Retinal pigment epithelial cell (primary cell): Measurements from ENCODE around the gene AP3B1.

Source experiments
- DNase-seq: peaks from one replicate; pipeline ENCODE4 v3.0.0-alpha.2; 2010; ENCODE audit warnings: low read depth
- H3K4me3 ChIP-seq: 2 replicates; pipeline ENCODE4 v1.5.1; 2011; ENCODE audit warnings: mild to moderate bottlenecking, low read length, control low read depth, moderate library complexity
- TF ChIP-seq, protein P1 (sequence below): conservative IDR thresholded peaks from 2 replicates; pipeline ENCODE4 v1.5.1; 2011; ENCODE audit warnings: low read depth, low read length, control low read depth, inconsistent platforms

AP3B1 gene

DNA sequence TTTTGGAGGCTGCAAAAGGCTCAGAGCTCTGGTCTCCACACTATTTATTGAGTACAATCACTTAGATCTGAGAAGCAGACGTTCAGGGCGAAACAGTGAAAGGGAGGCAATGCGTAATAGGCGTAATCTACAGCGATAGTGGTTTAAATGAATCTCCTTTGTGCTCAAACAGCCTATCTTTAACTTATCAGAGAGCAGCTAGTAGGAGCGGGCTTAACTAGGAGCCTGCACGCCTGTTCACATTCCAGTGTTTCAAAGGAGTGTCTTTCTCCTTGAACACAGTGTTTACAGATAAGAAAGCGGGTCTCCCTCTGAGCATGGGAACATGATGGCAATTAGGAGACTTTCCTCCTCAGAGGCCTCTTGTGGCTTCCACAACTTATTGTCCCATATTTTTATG, 49.4 kb downstream of the AP3B1 start:
- no peak overlapping the region for H3K4me3 ChIP-seq
- TF ChIP-seq, protein P1, sequence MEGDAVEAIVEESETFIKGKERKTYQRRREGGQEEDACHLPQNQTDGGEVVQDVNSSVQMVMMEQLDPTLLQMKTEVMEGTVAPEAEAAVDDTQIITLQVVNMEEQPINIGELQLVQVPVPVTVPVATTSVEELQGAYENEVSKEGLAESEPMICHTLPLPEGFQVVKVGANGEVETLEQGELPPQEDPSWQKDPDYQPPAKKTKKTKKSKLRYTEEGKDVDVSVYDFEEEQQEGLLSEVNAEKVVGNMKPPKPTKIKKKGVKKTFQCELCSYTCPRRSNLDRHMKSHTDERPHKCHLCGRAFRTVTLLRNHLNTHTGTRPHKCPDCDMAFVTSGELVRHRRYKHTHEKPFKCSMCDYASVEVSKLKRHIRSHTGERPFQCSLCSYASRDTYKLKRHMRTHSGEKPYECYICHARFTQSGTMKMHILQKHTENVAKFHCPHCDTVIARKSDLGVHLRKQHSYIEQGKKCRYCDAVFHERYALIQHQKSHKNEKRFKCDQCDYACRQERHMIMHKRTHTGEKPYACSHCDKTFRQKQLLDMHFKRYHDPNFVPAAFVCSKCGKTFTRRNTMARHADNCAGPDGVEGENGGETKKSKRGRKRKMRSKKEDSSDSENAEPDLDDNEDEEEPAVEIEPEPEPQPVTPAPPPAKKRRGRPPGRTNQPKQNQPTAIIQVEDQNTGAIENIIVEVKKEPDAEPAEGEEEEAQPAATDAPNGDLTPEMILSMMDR, result no peak
- no peak for DNase-seq

DNA sequence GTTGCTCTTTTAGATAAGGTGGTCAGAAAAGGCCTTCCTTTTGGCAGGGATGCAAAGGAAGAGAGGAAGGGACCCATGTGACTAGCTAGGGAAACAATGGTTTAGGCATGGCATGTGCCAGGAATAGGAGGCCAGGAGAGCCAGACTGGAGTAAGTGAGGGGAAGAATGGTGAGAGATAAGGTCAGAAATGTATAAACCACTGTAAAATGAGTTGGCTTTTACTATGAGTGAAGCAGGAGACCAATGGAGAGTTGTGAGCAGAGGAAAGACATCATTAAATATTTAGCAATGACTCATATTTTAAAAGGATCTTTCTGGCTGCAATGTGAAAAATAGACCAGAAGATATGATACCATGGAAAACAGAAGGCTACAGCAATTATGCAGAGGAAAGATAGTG, 50.9 kb downstream of the AP3B1 start:
- no peak overlapping the region for H3K4me3 ChIP-seq
- DNase-seq, result no peak
- TF ChIP-seq, protein P1, result no peak

DNA sequence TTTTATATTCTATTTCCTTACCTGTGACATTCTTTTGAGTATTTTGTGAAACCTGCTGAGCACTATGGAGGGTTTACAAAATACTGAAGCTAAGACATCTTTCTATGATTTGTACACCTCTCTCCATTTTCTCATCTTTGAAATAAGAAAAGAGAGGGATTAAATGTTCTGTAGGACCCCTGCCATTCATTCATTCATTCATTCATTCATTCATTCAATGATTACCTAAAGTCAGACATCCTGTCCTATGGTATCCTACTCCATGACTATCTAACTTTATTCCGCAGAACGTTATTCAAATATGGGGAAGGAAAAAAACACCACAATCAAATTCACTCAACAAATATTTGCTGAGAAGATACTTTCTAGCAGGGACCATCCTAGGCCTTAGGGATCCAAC, 51.4 kb downstream of the AP3B1 start:
- H3K4me3 ChIP-seq, result no peak overlapping the region
- TF ChIP-seq, protein P1, result no peak
- DNase-seq, result no peak

DNA sequence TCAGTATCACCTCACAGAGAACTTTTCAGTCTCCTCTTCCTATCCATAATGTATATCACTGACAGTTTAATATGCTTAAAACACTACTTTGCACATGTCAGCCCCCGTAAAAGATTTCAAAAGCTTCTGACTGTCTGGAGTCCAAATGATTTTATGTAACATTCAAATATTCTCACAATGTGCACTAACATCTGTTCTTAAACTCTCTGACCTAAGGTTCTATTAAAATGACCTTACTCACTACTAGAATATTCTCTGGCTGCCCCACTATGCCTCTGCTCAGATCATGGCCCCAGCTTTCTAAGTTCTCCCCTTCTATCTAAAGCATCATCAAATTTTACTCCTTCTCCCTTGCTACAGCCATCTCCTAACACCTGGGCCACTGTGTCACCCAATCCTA, 52.5 kb downstream of the AP3B1 start:
- DNase-seq, result no peak
- TF ChIP-seq, protein P1, result no peak
- no peak overlapping the region for H3K4me3 ChIP-seq

DNA sequence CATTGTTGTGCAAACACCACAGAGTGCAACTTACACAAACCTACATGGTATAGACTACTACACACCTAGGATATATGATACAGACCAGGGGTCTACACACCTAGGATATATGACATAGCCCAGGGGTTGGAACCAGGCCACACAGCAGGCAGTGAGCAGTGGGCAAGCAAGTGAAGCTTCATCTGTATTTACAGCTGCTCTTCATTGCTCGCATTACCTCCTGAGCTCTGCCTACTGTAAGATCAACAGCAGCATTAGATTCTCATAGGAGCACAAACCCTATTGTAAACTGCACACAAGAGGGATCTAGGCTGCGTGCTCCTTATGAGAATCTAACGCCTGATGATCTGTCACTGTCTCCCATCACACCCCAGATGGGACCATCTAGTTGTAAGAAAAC, 56.6 kb downstream of the AP3B1 start:
- TF ChIP-seq, protein P1, result no peak

DNA sequence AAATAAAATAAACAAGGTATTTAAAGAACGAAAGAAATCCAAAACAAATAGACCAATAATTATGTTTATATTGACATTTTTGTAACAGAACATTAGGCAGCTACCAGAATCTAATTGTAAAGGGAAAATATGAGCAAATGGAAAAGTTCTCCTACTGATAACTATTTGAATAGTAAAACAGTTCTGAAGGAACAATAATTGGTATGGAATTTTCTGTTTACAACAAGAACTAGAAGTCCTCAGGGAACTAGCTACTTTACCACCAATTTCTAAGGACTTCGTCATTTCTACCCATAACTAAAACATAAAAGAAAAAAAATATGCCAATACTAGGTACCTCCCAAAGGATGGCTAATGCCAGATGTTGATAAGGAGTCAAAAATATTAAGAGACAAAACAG, 58.5 kb downstream of the AP3B1 start:
- no peak overlapping the region for H3K4me3 ChIP-seq
- DNase-seq, result no peak
- TF ChIP-seq, protein P1, result no peak

More for the DNA sequence above, 56.6 kb downstream of the AP3B1 start:
- no peak for DNase-seq
- H3K4me3 ChIP-seq, result no peak overlapping the region

DNA sequence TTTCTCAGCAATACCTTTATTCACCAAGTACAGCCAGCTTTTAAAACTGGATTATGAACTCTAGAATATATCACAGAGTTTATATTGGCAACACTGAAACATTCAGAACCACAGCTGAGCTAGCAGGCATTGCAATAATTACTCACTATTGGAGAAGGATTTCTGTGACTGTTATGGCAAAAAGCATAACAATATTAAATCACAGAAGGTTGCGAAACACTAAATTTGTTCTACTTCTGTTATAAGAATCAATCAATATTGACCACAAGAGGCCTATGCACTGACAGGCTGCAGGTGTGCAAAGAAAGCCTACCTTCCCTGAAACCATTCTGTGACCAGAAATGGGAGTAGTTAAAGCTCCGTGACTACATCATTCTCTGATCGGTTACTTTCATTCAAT, 59.2 kb downstream of the AP3B1 start:
- TF ChIP-seq, protein P1, result no peak
- H3K4me3 ChIP-seq, result no peak overlapping the region
- no peak for DNase-seq
